KBM-7 (cell line): ENCODE measurements around the gene PLPPR1.
A peak's percentile ranks its signal among the peaks of the same experiment; 100 is the strongest.
"Not testable (repeated sequence)": the region's sequence is repeated elsewhere in the genome, so short reads cannot be mapped to it uniquely, and the experiment has no call there.

ENCODE experiments used
- DNase-seq: peaks from one replicate; pipeline ENCODE4 v3.0.0-alpha.2; 2015
- in situ Hi-C: fragments of 300-500 bp; cut with MboI; formaldehyde crosslinking; loops from 2 replicates; pipeline ENCODE4 v1.14.3; 2020; ENCODE audit warnings: low sequenced_read_pairs, low pct_unique_long_range_greater_than_20kb, mixed read lengths

PLPPR1 gene

GRCh38 chr9:101317735-101318134 is 289.2 kb downstream of the PLPPR1 start:
- DNase-seq, result no peak
- in situ Hi-C loops, result loop anchor here (25.0 kb wide), 1 partner anchor 605 kb away; no protein-coding TSS in a partner anchor

- in situ Hi-C loops, result loop anchor here (25.0 kb wide), 1 partner anchor 611 kb away; no protein-coding TSS in a partner anchor
- no peak for DNase-seq
These were observed 294.6 kb downstream of the PLPPR1 start for GRCh38 chr9:101323129-101323528.

- in situ Hi-C loops, result loop anchor here (25.0 kb wide), 1 partner anchor 612 kb away; no protein-coding TSS in a partner anchor
- no peak for DNase-seq
These were observed 295.8 kb downstream of the PLPPR1 start for GRCh38 chr9:101324245-101324804.

GRCh38 chr9:101325053-101325452 is 296.5 kb downstream of the PLPPR1 start:
- in situ Hi-C loops, result no loop called here
- no peak for DNase-seq

GRCh38 chr9:101326035-101326434 is 297.5 kb downstream of the PLPPR1 start:
- DNase-seq, result no peak
- in situ Hi-C loops, result no loop called here

GRCh38 chr9:101326501-101326900 is 298.0 kb downstream of the PLPPR1 start:
- DNase-seq, result no peak
- in situ Hi-C loops, result no loop called here

- peak; percentile 26 for DNase-seq
- in situ Hi-C loops, result not testable (repeated sequence)
These were observed 298.9 kb downstream of the PLPPR1 start for GRCh38 chr9:101327422-101327909.

- no peak for DNase-seq
- in situ Hi-C loops, result no loop called here
These were observed 303.8 kb downstream of the PLPPR1 start for GRCh38 chr9:101332362-101332761.

GRCh38 chr9:101333490-101333889 is 305.0 kb downstream of the PLPPR1 start:
- in situ Hi-C loops, result no loop called here
- DNase-seq, result no peak

GRCh38 chr9:101333926-101334702 is 305.6 kb downstream of the PLPPR1 start:
- in situ Hi-C loops, result no loop called here
- no peak for DNase-seq

GRCh38 chr9:101336091-101336490 is 307.6 kb downstream of the PLPPR1 start:
- in situ Hi-C loops, result no loop called here
- no peak for DNase-seq

- in situ Hi-C loops, result no loop called here
- DNase-seq, result no peak
These were observed 308.7 kb downstream of the PLPPR1 start for GRCh38 chr9:101337237-101337636.

- no peak for DNase-seq
- in situ Hi-C loops, result no loop called here
These were observed 313.4 kb downstream of the PLPPR1 start for GRCh38 chr9:101341958-101342357.

GRCh38 chr9:101342595-101342994 is 314.1 kb downstream of the PLPPR1 start:
- no peak for DNase-seq
- in situ Hi-C loops, result no loop called here

- in situ Hi-C loops, result no loop called here
These were observed 321.8 kb downstream of the PLPPR1 start for GRCh38 chr9:101350285-101350684.

GRCh38 chr9:101352892-101353463 is 324.5 kb downstream of the PLPPR1 start:
- DNase-seq, result no peak
- in situ Hi-C loops, result no loop called here

More at GRCh38 chr9:101350285-101350684, 321.8 kb downstream of the PLPPR1 start:
- DNase-seq, result no peak

- DNase-seq, result no peak
- in situ Hi-C loops, result no loop called here
These were observed 325.2 kb downstream of the PLPPR1 start for GRCh38 chr9:101353683-101354082.

GRCh38 chr9:101354143-101354764 is 325.7 kb downstream of the PLPPR1 start:
- no peak for DNase-seq
- in situ Hi-C loops, result no loop called here

GRCh38 chr9:101354765-101355708 is 326.5 kb downstream of the PLPPR1 start:
- in situ Hi-C loops, result no loop called here
- DNase-seq, result no peak
